Subcutaneous adipose tissue (tissue), 4 donors: Measurements from ENCODE around the gene SPATA6. TPM values are rescaled to one million over a fixed set of nuclear protein-coding genes. Genes with fewer than 3 reads are reported as not detected.

Experiments
- CTCF ChIP-seq: fragments of 450-650 bp; IDR thresholded peaks from one replicate; pipeline ENCODE4 v1.5.1; 2016; ENCODE audit warnings: low read depth, mild to moderate bottlenecking, control low read depth, antibody characterized with exemption, moderate library complexity
- total RNA-seq, 4 donors: library from RNA; depleted of rRNA; stranded (reverse); fragments of >200 nt; gene quantifications; one replicate each; pipeline ENCODE4 v1.1.0, GENCODE V29; 2016

Gene SPATA6
- 10 to 100 TPM; 18.3 to 30.8 (median 23.5) TPM for total RNA-seq

- no peak for TF ChIP-seq CTCF
Observed at GRCh38 chr1:48471691-48472576, at the start of gene SPATA6. SPATA6 (minus strand) TSS chr1:48472204; CDS start chr1:48472008, 196 bp downstream.

- no peak for TF ChIP-seq CTCF
Observed at GRCh38 chr1:48506870-48507269, 34.9 kb upstream of the SPATA6 start.

- TF ChIP-seq CTCF: no peak
Observed at GRCh38 chr1:48500541-48501450, 28.8 kb upstream of the SPATA6 start.

GRCh38 chr1:48499211-48499735 is 27.3 kb upstream of the SPATA6 start:
- no peak for TF ChIP-seq CTCF

- no peak for TF ChIP-seq CTCF
Observed at GRCh38 chr1:48498096-48498791, 26.2 kb upstream of the SPATA6 start.

GRCh38 chr1:48495911-48496310 is 23.9 kb upstream of the SPATA6 start:
- no peak for TF ChIP-seq CTCF
